Breast epithelium (tissue), 4 donors: ENCODE data around the gene CEP290. TPM values are rescaled to one million over a fixed set of nuclear protein-coding genes. Genes with fewer than 3 reads are reported as not detected.

Source experiments
- DNase-seq, 2 donors: peaks; one replicate each; pipeline ENCODE4 v3.0.0-alpha.2; 2019; ENCODE audit warnings: low spot score in 2 of 2
- H3K27ac ChIP-seq, 2 donors: fragments of 200-600 bp; sonication (generic) in 1 of 2; one replicate each; pipeline ENCODE4 v1.5.1; 2016 to 2019; ENCODE audit warnings: mild to moderate bottlenecking in 1 of 2
- H3K27me3 ChIP-seq, 2 donors: fragments of 200-600 bp; sonication (generic) in 1 of 2; one replicate each; pipeline versions ENCODE4 v1.5.1 to v1.6.0; 2017 to 2019; ENCODE audit warnings: control low read depth in 1 of 2, mild to moderate bottlenecking in 1 of 2
- H3K36me3 ChIP-seq: fragments of 200-600 bp; one replicate; pipeline ENCODE4 v1.5.1; 2019
- H3K4me1 ChIP-seq, 2 donors: fragments of 200-600 bp; sonication (generic); one replicate each; pipeline ENCODE4 v1.5.1; 2016 to 2019; ENCODE audit warnings: control low read depth in 1 of 2
- H3K4me3 ChIP-seq, 3 donors: fragments of 200-600 bp; sonication (generic); 1 replicate in 2 of 3; 2 replicates in 1 of 3; pipeline ENCODE4 v1.5.1; 2016 to 2019; ENCODE audit warnings: mild to moderate bottlenecking in 3 of 3, moderate library complexity in 2 of 3
- H3K9me3 ChIP-seq, 2 donors: fragments of 200-600 bp; sonication (generic) in 1 of 2; one replicate each; pipeline ENCODE4 v1.5.1; 2016 to 2019; ENCODE audit warnings: control low read depth in 1 of 2
- POLR2A ChIP-seq: fragments of 450-650 bp; IDR thresholded peaks from one replicate; pipeline ENCODE4 v1.6.1; 2016; ENCODE audit warnings: antibody characterized with exemption, mild to moderate bottlenecking, moderate library complexity
- POLR2AphosphoS5 ChIP-seq, 3 donors: sonication (generic); formaldehyde crosslinking; IDR thresholded peaks; one replicate each; pipeline ENCODE4 v1.6.1; 2017; ENCODE audit warnings: antibody characterized with exemption in 3 of 3
- intact Hi-C: fragments of 100-400 bp; cut with DNase I; formaldehyde crosslinking; loops from one replicate; pipeline ENCODE4 v1.15.1; 2023; ENCODE audit warnings: low total_unique reads
- total RNA-seq, 3 donors: library from RNA; depleted of rRNA; stranded (reverse); fragments of >200 nt; gene quantifications; one replicate each; pipeline ENCODE4 v1.1.0, GENCODE V29; 2016
- TF ChIP-seq, protein P1 (sequence below), 3 donors: fragments of 450-650 bp; IDR thresholded peaks; one replicate each; pipeline ENCODE4 v1.5.1; 2016 to 2017; ENCODE audit warnings: antibody characterized with exemption in 3 of 3, mild to moderate bottlenecking in 3 of 3, moderate library complexity in 3 of 3

The CEP290 gene
- total RNA-seq, 3 donors from 2014 or later: 16.6 to 27.1 (median 24.6) TPM

DNA sequence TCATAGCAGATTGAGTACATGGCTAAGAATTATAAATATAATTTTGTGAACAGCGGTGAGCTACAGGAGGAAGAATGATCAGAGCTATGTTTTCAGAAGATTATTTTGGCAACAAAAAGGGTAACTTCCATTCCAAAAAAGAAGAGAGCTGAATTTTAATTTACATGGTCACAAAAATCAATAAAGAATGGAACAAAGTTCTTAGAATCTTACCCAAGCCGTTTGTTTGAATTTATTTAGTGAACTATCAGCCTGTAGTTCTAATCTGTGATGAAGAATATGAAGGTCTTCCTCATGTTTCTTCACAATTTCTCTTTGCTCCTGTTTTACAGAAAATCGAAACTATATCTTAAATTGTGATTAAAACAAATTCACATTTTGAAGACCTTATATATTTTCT is 58.3 kb downstream of the CEP290 start:
- H3K27ac ChIP-seq: no peak overlapping the region
- H3K9me3 ChIP-seq: no peaks in the 10 kb centered on the region
- TF ChIP-seq POLR2A (no peak), POLR2AphosphoS5 (IDR thresholded peaks at IDR 0.05) (no peak)
- TF ChIP-seq, protein P1, sequence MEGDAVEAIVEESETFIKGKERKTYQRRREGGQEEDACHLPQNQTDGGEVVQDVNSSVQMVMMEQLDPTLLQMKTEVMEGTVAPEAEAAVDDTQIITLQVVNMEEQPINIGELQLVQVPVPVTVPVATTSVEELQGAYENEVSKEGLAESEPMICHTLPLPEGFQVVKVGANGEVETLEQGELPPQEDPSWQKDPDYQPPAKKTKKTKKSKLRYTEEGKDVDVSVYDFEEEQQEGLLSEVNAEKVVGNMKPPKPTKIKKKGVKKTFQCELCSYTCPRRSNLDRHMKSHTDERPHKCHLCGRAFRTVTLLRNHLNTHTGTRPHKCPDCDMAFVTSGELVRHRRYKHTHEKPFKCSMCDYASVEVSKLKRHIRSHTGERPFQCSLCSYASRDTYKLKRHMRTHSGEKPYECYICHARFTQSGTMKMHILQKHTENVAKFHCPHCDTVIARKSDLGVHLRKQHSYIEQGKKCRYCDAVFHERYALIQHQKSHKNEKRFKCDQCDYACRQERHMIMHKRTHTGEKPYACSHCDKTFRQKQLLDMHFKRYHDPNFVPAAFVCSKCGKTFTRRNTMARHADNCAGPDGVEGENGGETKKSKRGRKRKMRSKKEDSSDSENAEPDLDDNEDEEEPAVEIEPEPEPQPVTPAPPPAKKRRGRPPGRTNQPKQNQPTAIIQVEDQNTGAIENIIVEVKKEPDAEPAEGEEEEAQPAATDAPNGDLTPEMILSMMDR (IDR thresholded peaks at IDR 0.05): no peak
- no peaks in the 10 kb centered on the region for H3K4me1 ChIP-seq
- H3K27me3 ChIP-seq: no peaks in the 10 kb centered on the region
- no peak overlapping the region for H3K4me3 ChIP-seq
- no peak for DNase-seq
- intact Hi-C loops: no loop called here
- peaks cover 5% of the 10 kb centered on the region for H3K36me3 ChIP-seq

DNA sequence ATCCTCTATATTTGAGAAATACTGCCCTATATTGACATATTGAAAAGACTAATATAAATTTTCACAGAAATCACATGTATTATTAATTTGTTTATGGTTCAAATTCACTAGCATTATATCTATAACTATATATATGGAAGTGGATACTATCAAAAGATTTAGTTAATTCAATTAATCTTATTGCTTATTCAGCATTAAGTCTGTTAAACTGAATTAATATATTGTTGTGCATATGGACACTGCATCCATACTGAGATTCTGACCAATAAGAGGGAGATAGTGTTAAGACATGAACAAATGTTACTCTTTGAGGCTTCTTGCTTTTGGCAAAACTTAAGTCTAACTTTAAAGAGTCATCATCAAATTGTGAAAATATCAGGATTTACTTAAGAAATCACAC is 60.6 kb downstream of the CEP290 start:
- no peaks in the 10 kb centered on the region for H3K9me3 ChIP-seq
- intact Hi-C loops: no loop called here
- no peaks in the 10 kb centered on the region for H3K27me3 ChIP-seq
- peaks cover 15% of the 10 kb centered on the region for H3K36me3 ChIP-seq
- H3K4me3 ChIP-seq: no peak overlapping the region
- DNase-seq: no peak
- no peak overlapping the region for H3K27ac ChIP-seq
- TF ChIP-seq POLR2A: no peak
- H3K4me1 ChIP-seq: no peaks in the 10 kb centered on the region

DNA sequence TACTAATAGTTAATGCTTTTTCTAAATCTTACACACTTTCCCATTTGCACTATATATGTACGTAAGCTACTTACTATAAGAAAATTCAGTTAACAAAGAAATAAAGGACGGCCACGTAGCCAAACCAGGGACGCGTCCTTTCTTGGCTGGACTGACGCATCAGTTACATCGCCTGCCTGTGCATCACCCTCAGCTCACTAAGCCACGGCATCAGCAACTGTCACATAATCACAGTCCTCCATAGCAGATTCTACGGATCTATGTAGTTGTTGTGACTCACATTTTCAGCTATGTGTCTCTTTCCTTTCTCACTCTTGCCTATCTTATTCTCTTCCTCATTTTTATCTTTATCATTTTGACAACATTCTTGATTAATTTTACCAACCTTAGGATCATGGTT is 74.6 kb downstream of the CEP290 start:
- Histone ChIP-seq H3K9me3 (no peaks in the 10 kb centered on the region), H3K27ac (no peak overlapping the region), H3K4me1 (no peaks in the 10 kb centered on the region), H3K4me3 (no peak overlapping the region), H3K27me3 (no peaks in the 10 kb centered on the region), H3K36me3 (peaks cover 5% of the 10 kb centered on the region)
- TF ChIP-seq, protein P1 (IDR thresholded peaks at IDR 0.05): no peak
- TF ChIP-seq POLR2A (no peak), POLR2AphosphoS5 (IDR thresholded peaks at IDR 0.05) (no peak)
- DNase-seq: no peak
- intact Hi-C loops: no loop called here

DNA sequence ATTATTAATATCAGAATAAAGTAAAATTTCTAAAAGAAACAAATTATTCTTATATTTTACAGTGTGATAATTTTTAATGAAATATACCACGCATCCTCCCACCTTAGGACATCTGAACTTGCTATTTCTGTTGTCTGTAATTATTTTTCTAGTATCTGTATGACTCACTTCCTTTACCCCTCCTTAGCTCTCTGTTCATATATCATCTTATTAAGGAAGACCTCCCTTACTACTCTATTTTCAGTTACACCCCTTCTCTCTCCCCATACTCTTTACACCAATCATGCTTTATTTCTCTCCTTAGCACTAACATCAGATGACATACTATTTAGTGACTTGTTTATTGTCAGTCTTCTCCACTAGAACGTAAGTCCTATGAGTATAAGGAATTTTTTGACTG is 78.5 kb downstream of the CEP290 start:
- H3K9me3 ChIP-seq: no peaks in the 10 kb centered on the region
- no peak overlapping the region for H3K4me3 ChIP-seq
- DNase-seq: no peak
- H3K4me1 ChIP-seq: no peaks in the 10 kb centered on the region
- H3K27ac ChIP-seq: no peak overlapping the region
- H3K27me3 ChIP-seq: no peaks in the 10 kb centered on the region
- TF ChIP-seq, protein P1 (IDR thresholded peaks at IDR 0.05): no peak
- TF ChIP-seq POLR2A (no peak), POLR2AphosphoS5 (IDR thresholded peaks at IDR 0.05) (no peak)
- H3K36me3 ChIP-seq: peaks cover 2% of the 10 kb centered on the region
- intact Hi-C loops: no loop called here

DNA sequence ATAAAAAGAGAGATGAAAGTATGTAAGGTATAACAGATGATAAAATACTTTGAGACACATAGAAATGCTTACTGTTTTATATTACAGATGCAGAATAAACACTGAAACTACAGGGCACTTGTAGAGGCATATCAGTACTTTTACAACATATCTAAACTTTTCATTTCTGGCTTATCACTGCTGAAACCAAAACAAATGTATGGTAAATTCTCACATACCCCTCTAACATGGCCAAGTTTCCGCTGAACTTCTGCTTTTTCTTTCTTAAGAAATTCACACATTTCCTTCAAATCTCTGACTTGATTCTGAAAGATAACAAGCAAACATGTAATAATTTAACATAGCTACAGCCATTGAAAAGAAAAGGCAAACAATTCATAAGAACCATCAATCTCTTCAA is 79.4 kb downstream of the CEP290 start:
- Histone ChIP-seq H3K36me3 (peaks cover 6% of the 10 kb centered on the region), H3K4me3 (no peak overlapping the region), H3K27me3 (no peaks in the 10 kb centered on the region), H3K4me1 (no peaks in the 10 kb centered on the region), H3K9me3 (no peaks in the 10 kb centered on the region), H3K27ac (no peak overlapping the region)
- no peak for DNase-seq
- intact Hi-C loops: no loop called here
- TF ChIP-seq, protein P1 (IDR thresholded peaks at IDR 0.05): no peak
- no peak for TF ChIP-seq POLR2A
- TF ChIP-seq POLR2AphosphoS5 (IDR thresholded peaks at IDR 0.05): no peak

DNA sequence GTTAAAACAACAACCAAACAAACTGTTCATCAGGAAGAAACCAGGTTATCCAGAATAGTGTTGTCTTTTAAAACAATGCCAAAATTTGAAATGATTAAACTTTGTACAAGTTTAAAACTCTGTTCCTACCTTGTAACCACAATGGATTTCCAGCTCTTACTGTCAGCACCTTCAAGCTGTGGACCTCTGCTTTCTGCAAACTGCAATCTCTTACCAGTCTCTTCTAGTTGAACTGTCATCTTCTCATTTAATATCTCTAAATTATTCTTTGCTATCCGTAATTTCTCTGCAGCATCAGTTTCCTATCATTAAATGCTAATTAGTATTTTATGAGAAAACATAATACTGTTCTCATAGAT is 83.2 kb downstream of the CEP290 start:
- DNase-seq: no peak
- no peaks in the 10 kb centered on the region for H3K4me1 ChIP-seq
- intact Hi-C loops: no loop called here
- TF ChIP-seq POLR2AphosphoS5 (IDR thresholded peaks at IDR 0.05) (no peak), POLR2A (no peak)
- TF ChIP-seq, protein P1 (IDR thresholded peaks at IDR 0.05): no peak
- H3K9me3 ChIP-seq: no peaks in the 10 kb centered on the region
- no peak overlapping the region for H3K27ac ChIP-seq
- peaks cover 6% of the 10 kb centered on the region for H3K36me3 ChIP-seq
- no peaks in the 10 kb centered on the region for H3K27me3 ChIP-seq
- H3K4me3 ChIP-seq: no peak overlapping the region
